Stimulated activated CD8-positive, alpha-beta memory T cell treated with anti-CD3 and anti-CD28 coated beads, Interleukin-7, amount 100 ng/mL, for 48 hours (primary cell): Measurements from ENCODE around the gene CCDC169.
"Not testable (repeated sequence)": the region's sequence is repeated elsewhere in the genome, so short reads cannot be mapped to it uniquely, and the experiment has no call there.

Experiments used
- DNase-seq, 2 donors: peaks; one replicate each; pipeline ENCODE4 v3.0.0-alpha.2; 2020; ENCODE audit warnings: low read depth in 1 of 2; ENCODE audit errors: extremely low read depth in 1 of 2

The CCDC169 gene

DNA sequence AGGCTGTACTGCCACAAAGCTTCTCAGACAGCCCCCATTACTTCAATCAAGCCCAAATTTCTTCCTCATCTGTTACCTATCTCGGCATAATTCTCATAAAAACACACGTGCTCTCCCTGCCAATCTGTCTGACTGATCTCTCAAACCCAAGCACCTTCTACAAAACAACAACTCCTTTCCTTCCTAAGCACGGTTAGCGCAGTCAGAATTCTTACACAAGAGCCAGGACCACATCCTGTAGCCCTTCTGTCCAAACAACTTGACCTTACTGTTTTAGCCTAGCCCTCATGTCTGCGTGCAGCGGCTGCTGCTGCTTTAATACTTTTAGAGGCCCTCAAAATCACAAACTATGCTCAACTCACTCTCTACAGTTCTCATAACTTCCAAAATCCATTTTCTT is 22.2 kb upstream of the CCDC169 start:
- DNase-seq = not testable (repeated sequence)

DNA sequence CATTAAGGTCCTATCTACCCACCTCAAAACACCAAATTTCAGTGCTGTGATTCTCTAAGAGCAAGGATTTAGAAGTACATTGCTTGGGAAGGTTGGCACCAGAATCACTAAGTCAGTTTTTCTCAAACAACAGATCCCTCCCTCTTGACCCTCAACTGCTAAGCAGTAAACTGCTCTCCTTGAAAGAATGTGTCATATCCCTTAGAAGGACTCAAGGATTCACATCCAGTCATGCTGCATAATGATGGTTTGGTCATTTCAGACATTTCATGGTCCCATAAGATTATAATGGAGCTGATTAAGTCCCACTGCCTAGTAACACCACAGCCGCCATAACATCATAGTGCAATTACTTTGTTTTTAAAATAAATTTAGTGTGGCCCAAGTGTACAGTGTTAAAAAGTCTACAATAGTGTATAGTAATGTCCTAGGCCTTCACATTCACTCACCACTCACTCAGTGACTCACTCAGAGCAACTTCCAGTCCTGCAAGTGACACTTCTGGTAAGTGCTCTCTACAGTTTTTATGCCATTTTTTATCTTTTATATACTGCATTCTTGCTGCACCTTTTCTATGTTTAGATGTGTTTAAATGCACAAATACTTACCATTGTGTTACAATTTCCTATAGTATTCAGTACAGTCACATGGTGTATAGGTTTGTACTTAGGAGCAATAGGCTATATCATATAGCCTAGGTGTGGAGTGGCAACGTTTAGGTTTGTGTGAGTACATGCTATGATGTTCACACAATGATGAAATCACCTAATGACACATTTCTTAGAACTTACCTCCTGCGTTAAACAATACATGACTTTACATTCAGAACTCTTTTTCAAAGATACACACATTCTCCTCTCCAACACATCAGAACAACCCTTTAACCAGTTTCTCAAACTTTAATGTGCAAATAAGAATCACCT is 15.7 kb upstream of the CCDC169 start:
- no peak for DNase-seq

DNA sequence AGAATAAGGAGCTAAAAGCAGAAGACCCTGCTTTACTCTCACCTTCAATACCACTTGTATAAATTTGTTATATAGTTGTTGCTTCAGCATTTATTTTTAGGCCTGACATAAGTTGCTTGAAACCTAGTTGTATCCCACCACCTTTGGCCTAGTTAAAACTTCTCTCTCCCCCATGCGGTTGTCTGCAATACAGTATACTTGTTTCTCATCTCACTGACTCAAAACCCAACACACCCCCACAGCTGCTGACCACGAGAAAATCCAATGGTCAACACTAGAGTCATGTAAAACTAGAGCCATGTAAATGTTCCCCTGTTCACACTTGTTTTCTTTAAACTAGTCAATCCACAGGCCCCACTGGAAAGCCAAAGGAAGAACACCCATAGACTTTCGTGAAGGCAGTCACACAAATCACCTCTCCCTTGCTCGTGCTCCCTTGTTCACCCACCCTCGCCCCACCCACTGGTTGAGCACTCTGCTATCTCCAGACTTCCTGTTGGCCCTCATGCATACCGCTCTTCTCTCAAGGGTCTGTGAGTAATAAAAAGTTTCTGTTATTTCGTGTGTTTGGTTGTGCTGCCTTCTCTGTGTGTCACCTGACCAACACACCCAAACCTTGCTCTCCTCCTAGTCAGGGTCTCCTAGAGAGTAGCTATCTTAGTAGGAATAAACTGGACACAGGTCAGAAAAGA is 12.9 kb upstream of the CCDC169 start:
- DNase-seq = no peak

DNA sequence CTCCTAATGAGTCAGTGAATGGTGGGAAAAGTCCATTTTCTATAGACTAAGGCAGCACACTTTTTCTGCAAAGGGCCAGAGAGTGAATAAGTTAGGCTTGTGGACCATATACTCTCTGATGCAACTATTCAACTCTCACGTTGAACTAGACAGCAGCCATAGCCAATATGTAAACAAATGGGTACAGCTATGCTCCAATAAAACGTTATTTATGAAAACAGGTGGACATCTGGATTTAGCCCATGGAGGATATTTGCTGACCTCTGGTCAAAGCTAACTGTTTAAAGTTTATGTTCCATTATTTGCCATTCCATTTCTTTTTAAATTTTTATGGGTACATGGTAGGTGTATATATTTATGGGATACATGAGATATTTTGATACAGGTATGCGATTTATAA is 4.7 kb upstream of the CCDC169 start:
- no peak for DNase-seq

DNA sequence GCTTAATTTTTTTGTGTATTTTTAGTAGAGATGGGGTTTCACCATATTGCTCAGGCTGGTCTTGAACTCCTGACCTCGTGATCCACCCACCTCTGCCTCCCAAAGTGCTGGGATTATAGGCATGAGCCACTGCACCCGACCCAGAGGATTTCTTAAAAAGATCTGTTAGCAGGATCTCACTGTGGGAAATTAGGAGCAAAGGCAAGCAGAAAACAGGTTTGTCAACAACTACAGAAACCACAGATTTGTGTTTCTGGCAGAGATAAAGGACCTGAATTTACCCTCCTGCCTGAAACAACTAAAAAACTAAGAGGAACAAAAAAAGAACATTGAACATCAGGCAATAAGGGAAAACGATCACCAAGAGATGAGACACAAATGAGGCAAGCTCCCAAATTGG is 1.9 kb upstream of the CCDC169 start:
- DNase-seq = not testable (repeated sequence)

DNA sequence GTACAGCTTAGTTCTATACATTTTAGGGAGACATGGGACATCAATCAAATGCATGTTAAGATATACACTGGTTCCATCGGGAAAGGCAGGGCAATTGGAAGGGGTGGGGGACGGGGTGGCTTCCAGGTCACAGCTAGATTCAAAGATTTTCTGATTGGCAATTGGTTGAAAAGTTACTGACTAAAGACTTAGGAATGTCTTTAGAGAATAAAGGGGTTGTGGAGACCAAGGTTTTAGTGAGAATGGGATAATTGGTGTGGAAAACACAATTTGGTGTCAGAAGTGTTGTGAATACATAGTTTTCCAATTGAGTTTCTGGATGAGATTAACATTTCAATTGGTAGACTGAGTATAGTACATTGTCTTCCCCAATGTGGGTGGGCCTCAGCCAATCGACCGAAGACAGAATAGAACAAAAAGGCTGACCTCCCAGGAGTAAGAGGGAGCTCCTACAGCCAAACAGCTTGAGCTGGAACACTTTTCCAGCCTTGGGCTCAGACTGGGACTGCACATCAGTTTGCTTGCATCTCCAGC is 988 bp upstream of the CCDC169 start:
- DNase-seq = no peak

DNA sequence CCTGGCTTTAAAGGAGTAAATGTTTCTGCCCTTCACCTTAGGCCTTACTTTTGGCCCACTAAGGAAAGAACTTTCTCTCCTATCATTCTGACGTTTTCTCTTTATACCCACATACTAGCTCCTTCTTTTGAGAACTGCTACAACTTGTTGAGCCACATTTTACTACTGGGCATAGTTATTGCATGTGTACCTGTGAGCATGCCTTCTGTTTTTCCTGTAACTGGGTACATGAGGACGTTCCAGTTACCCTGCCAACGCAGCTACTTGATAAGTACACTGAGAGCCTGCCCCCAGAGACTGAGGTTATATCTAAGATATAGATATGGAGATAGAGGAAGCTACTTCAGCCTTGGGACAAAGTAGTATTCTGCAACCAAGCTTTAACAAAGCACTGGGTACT is 3.5 kb downstream of the CCDC169 start:
- no peak for DNase-seq

DNA sequence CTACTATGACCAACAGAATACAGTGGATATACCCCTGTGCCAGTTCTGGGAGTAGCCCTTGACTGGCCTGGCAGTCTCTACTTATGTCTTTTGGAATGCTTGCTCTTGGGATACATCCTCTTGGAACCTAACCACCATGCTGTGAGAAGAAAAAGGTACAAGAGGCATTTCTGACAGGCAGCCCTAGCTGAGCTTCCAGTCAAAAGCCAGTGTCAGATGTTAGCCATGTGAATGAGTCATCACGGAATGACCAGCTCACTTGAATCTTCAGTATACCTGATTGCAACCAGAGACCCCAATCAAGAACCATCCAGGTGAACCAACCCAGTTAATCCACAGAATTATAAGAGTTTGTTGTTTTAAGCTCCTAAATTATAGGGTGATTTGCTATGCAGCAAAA is 4.1 kb downstream of the CCDC169 start:
- DNase-seq = no peak

DNA sequence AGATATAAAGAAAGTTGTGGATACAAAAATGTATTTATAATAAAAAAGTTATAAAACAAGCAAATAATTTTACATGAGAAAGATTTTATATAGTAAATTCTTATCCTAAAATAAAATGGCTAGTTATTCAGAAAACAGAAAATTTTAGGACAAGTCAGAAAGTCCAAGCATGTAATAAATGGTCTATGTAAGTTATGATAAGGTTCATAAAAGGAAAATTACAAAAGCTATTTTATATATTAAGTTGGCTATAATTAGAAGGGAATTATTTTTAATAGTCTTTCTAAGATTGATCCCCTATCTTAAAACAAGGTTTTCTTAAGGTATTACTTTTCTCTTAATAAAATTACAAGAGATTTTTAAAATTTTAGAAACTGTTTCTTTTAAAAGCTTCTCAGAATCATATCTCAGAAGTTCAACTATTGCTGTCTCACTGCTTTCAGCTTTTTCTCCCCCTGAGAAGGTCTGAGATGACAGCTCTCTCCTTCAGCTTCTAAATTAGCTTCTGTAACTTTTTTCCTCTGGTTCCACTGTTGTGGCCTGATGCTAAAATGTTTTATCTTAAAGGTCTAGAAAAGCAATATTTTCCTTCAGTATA is 8.7 kb downstream of the CCDC169 start:
- no peak for DNase-seq

DNA sequence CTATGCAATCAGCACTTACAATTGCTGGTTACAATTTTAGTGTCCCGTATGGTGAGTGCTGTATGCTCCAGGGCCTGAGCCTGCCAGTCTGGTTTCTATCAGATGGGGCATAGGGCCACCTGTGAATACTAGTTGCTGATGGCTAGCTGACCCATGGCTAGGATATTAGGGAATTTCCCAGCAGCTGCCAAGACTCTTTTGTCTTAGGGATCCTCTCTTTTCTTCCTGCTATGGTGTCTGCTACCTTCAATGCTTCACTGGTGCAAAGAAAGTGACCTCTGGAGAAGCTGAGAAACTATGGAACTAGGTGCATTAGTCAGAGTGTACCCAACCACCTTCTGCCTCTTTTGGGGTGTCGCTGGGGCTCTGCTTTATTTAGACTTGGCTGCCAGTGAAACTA is 11.6 kb downstream of the CCDC169 start:
- DNase-seq = no peak

DNA sequence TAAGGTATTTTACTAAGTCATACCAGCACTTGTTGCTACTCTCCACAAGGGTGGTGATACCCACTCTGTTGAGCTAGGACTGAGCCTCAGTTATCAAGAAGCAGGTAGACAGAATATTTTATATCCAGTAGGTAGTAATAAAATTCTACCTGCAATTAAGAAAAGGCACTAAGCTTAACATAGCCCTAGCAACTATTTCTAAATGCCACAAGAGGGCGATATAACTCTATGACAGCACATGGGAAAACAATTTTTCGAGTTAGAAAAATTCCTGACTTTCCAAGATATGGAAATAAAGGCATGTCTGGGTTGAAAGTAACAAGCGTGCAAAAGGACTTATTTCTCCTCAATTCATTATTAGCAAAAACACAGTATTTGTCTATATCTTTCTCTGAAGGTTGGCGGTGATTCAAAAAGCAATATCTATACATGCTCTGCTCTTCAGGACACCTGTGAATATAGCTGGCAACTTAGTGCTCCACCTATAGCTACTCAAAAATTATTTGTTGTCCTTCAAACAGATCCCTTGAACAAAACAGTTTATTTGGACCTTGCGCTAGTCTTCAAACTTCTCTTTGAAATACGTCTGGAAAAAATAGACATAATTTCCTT is 14.7 kb downstream of the CCDC169 start:
- no peak for DNase-seq

DNA sequence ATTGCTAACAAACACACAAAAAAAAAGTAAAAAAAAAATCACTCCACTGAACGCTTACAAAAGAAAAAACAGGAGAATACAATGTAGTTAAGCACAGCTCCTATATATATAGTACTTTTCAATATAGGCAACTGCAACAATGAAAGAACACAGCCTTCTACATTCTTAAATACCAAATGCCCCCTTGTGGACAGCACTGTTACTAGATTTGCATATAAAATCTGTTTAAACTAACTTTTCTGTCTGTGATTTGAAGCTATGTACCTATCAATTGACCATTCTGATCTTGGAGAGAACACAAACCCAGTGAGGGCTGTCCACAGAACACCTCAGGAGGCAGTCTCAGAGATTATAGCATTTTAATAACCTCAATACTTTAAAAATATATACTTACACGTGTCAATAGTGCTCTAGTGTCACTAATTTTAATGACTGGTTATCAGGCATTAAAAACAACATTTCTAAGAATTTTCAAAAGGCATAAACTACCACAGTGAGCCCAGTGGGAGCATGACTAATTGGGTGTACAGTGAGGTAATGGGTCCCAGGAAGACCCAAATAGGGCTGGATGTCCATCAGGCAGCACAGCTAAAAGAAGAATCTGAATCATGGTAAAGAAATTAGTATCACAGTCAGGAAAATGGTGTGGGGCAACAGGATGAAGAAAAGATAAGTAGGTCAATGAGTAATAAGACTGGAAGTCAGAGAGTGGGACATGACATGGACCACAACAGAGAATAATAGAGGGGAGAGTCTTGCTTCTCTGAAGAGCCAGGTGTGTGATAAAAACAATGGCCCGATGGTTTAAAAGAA is 22.2 kb downstream of the CCDC169 start:
- DNase-seq = no peak

DNA sequence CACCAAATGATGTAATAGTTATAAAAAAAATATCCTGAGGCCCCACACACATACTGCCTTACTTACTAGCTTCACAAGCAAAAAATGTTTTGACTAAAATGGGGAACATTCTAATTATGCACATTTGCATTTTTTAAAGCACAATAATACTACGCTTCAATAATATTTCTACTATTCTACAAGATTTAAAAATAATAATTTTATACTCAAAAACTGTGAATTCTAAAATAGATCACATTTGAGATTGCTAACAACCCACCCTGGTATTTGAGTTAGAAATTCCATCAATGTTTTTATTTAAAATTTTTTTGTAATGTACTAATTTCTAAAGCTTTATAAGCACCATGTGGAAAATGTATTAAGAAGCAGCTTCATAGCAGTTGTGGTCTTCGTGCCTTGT is 24.2 kb downstream of the CCDC169 start:
- no peak for DNase-seq

DNA sequence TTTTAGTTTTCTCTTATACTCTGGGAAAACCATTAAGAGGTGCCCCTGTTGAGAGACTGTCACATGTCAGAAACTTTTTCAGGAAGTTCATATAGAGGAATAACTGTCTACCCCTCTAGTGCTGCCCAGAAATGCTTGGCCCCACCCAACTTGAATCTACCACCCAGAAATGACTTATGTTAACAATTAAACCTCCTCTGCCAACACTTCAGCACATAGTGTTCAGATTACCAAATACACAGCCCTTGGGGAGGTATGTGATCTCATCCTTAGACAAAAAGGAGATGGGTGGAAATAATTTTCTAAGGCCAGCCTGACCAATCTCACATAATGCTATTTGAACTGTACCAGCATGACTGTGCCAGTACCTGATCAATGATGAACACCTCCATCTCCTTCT is 35.6 kb downstream of the CCDC169 start:
- no peak for DNase-seq

DNA sequence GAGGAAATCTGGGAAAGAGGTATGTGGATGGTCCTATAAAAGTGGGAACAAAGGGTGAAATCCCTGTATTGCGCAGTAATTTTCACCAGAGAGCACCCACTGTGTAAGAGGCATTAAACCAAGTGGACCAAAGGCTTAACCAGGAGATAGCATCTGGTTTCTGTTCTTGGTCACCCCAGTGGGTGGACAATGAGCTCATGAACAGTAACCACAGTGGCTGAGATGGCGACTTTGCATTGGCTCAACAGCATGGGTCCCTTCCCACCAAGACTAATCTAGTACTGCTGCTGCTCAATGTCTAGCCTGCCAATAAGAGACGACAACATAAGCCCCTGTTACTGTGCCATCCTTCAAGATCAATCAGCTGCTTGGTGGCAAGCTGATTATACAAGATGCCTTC is 36.6 kb downstream of the CCDC169 start:
- DNase-seq = no peak

DNA sequence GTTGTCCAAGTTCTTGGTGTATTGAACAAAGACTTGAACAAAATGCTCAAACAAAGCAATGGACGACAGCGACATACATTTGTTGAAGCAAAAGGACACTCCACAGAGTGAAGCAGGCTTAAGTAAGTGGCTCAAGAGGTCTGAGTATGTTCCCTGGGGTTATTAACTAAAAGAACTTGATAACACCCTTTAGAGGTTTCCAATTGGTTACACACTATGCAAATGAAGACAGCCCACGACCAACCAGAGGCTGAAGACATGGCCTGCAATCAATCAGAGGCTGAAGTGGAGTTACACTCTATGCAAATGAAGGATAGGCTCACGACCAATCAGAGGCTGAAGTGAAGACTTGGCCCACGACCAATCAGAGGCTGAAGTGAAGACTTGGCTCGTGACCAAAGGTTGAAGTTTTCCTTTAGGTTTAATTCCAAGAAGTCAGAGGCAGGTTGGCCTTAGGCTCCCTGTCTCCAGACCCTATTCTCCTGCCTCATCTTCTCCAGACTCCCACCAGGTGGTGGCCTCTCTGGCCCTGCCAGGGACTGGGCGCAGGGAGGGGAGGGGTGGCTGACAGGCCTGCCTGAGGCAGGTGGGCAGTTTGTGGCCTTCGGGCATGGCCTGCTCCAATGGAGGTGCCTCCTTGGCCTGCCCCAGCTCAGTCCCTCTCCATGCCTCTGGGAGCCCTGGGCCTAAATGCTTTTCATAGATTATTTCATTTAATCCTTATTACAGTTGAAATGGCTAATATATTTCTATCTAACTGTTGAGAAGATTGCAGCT is 38.1 kb downstream of the CCDC169 start:
- DNase-seq = no peak

DNA sequence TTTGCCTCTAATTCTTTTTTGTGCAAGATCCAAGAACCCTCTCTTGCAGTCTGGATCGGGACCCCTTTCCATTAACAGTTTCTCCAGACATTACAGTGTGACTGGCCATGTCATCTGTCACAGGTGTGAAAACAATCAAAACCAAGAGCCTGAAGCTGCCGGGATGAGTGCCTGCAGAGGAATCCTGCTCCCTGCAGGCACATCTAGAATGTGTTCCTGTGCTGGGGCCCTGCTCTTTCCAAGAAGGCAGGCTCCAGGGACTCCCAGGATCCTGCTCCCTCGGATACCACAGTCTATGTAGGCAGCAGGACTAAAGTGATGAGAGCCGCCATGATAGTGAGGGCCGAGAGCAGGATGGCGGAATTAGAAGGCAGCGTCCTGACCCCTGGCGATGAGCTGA is 38.8 kb downstream of the CCDC169 start:
- DNase-seq = no peak

DNA sequence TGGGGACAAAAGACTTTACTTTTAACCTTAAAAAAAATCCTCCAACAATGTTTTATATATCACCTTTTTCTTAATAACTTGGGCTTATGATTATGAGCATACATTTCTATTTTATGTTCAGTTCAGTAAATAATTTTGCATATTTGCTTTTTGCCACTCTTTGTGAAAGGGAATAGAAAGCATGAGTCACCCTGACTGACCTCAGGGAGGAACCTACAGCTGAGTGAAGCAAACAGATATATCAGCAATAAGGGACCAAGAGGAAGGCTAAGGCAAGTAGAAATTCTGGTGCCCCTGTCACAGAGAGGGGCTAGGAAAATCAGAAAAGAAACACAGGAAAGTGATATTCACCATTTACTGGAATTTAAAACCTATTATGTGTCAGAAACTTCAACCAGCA is 46.1 kb downstream of the CCDC169 start:
- no peak for DNase-seq

DNA sequence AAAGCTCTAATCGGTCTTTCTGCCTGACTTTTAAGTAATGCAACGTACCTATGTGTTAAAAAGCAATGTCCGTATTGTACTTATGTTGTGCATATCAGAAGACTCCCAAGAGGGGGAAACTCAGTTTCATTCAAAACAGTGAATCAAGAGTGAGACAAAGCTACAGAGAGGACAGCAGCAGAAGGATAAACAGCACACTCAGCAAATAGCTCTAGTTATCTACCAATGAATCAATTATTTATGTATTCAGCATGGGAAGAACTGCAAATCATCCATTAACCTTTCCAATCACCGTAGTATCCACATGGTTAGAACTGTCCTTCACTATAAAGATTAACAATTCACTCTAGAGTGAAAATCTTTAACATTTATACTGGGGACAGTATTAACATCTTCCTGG is 46.6 kb downstream of the CCDC169 start:
- no peak for DNase-seq

DNA sequence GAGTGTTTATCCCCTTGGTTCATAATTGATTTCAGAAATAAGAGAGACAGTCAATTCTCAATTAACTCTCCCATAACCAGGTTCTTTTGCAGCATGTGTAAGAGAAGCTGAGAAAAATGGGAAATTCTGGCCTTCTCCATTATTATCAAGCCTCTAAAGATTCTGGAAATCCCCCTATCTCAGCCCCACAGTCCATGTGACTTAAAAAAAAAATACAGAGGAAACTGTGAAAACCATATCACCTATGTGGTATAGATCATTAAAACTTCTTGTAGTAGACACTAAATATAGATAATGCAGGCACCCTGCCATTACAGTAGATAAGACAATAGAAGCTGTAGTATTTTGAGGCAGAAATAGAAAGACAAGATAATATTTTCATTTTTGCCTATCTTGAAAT is 48.9 kb downstream of the CCDC169 start:
- DNase-seq = no peak
